Skeletal muscle cell (primary cell): ENCODE measurements around the gene MACROD1.

Experiments used
- DNase-seq: peaks from one replicate; pipeline ENCODE4 v3.0.0-alpha.2; 2010; ENCODE audit warnings: low read depth
- H3K4me3 ChIP-seq: 2 replicates; pipeline ENCODE4 v1.5.1; 2011; ENCODE audit warnings: low read depth, mild to moderate bottlenecking, control low read depth, low read length, moderate library complexity

Gene MACROD1

DNA sequence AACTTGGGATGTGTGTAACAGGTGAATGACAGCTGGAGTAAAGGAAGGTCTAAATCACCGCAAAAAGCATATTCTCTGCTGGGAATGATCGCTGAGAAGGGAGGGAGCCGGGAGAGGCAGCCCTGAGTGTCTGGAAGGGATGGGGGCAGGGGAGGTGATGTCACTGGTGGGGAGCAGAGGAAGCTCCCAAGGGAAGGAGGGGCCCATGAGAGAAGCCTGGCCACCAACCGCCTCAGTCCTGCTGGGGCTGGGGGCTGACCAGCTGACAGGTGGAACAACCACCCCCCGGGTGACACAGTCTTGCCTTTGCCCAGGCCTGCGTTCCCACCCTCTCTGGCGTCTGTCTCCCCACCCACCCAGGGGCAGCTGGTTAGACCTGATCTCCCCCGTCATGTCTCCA is 136.1 kb downstream of the MACROD1 start:
- no peak for DNase-seq
- H3K4me3 ChIP-seq, result no peak overlapping the region

DNA sequence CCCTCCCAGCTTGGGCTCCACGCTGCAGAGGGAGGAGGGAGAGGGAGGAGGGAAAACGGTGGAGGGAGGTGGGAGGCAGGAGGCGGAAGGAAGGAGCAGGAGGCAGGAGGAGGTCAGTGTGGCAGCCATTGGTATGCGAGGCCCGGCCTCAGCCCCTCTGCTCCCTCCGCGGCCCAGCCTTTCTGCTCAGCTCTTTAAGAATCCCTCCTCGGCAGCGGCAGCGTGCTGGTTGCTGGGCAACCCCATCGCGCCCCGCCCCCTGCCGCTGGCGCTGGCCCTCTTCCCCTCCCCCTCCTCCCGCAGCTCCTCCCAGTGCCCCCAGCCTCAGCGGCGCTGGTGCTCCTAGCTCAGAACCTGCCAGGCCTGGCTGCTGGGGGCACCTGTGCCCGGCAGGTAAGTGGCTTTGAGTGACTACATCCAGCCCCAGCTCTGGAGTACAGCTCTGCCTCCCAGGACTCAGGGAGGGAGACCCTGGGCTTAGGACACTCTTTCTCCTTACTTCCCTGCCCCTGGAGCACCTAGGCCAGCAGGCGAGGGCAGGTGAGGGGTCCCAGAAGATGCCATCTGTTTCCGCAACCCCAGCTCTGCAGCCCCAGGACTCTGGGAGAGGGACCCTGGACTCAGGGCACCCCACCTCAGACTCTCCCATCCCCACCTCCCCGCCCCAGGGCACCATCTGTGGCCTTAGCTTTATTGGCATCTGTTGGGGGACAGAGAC is 137.4 kb downstream of the MACROD1 start:
- H3K4me3 ChIP-seq, result no peak overlapping the region
- no peak for DNase-seq

DNA sequence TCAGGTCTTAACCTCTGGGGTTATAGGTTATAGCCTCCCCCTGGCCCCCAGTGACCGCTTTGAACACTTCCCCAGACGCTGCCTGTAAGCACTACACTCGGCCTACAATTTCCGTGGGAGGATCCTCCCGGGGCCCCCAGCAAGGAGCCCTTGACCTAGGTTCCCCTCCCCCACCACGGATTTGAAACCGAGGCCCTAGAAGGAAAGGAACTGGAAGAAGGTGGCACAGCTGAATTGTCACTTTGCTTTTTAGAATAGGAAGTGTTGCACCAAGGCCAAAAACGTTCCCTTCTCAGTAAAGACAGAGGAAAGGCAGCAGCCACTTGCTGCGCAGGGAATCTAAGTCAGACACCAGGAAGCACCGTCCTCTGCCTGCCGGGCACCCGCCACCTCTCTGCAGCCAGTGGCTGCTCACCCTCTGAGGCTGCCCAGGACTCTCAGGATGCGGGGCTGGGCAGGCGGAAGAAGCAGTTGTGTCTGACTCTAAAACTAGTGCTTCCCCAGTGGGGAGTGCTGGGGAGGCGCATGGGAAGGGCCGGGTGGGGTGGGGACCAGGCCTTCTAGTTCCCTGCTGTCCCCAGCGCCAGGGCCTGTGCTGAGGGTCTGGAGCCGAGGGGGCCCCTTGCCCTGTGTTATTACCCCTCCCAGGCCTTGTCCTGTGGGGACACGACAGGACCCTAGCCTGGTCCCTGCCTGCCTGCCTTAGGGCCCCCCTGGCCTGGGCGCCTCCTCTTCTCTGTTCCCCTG is 138.1 kb downstream of the MACROD1 start:
- H3K4me3 ChIP-seq, result no peak overlapping the region
- no peak for DNase-seq

DNA sequence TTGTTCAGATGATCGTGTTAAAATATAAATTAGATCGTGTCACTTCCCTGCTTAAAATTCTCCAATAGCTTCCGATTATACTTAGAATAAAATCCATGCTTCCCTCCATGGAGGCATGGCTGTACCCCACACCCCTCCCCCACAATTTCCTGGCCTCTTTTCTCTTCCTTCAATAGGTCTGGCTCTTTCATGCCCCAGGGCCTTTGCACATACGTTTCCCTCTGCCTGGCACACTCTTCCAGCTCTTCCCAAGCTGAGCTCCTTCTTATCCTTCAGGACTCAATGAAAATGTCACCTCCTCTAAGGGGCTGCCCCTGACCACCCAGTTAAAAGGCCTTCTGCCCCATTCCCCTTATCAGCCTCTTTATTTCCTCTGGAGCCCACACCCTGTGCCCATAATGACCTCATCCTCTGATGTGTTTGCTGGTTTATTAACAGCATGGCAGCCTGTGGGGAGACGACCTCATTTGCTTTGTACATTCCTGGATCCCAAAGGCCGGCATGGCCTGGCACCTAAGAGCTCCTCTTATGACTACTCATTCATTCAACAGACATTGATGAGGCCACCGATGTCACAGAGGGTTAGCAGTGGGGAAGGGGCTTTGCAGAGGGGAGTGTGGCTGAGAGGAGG is 139.2 kb downstream of the MACROD1 start:
- no peak overlapping the region for H3K4me3 ChIP-seq
- DNase-seq, result no peak

DNA sequence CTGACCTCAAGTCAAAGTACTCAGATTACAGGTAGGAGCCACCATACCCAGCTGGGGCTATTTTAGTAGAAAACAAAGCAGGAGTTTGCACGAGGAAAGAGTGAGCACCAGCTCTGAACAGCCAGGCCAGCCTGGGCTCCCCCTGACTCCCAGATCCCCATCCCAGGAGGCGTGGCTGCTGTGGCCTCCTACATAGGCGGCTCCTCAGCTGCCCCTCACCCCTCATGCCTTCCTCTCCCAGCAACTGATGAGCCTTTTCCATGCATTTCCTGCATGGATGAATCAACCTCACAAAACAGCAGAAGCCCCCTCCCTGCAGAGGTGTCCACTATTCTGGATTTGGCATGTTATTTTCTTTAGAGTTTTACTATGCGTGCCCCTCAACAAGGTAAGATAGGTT is 140.7 kb downstream of the MACROD1 start:
- no peak for DNase-seq
- H3K4me3 ChIP-seq, result no peak overlapping the region

DNA sequence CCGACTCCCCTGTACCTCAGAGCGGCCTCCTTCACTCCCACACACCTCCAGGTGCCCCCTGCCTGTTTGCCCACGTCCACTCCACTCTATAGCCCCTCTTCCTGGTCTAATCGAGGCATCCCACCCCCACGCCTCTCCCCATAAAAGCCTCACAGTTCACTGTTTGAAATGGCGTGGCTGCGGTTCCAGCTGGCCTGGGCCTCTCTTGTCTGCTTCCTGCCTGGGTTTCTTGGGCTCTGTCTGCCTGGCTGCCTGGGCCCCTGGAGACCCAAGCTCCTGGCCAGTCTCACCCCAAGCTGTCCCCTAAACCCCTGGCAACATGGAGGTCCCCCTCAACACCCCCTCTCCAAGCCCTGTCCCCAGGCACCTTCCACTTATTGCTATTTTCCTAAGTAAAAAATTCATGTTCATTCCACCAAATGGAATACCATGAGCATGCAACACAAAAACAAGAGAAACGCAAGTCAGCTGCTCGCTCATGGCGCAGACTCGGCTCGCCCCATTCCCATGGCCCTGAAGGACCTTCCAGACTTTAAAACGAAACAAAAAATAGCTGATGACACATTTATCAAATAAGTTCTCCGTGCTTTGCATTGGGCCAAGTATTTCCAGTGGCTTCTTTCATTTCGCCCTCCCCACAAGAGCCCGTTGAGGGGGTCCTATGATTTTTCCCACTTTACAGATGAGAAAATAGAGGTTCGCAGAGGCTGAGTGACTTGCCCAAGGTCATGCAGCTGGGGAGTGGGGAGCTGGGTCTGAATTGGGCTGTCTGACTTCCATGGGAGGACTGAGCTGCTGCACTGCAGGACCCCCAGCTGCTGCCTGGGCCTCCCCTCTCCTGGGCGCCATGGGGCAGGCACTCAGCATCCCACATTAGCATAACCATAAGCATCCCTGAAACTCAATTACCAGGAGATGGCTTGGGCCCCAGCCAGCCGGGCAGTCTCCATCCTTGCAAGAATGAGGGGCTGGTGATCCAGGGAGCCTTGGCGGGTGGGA is 141.9 kb downstream of the MACROD1 start:
- H3K4me3 ChIP-seq, result no peak overlapping the region
- no peak for DNase-seq

DNA sequence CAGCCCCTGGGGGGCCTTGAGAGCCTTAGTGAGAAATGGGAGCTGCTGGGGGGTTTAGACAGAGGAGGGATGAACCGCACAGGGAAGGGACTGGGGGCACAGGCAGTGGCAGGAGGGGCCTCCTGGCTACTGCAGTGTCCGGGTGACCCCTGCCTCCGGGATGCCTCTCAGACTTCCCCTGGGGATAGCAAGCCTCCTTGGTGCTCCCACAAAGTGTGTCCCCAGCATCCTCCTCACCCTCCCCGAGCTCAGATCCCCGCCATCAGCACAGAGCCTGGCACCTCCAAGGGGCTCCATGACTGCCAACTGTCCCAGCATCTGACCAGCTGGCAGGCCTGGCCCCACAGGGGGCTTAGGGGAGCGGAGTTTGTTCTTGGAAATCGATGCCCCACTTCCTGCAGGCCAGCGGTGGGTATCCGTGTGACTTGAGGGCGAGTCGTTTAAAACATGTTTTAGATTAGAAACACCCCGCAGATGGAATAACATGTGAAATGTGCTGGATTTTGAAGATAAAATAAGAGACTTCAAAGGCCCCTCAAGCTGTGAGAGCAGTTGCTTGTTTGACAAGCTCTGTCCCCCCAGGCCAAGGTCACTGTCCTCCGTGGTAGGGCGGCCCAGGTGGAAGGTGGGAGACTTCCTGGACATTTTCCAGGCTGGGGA is 143.7 kb downstream of the MACROD1 start:
- no peak for DNase-seq

DNA sequence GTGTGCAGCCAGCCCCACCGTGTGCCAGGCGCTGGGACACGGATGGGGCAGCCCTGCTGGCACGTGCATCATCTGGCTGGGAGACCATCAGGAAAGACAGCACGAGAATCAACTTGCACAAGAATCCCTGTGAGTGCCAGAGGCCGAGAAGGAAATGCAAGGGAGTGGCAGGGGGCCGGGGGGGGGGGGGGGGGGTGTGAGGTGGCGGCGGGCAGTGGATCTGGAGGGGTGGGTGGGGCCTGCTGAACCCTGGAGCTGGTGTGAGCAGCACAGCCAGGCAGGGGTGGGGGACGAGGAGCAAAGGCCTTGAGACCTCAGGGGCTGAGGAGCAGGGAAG is 144.2 kb downstream of the MACROD1 start:
- DNase-seq, result no peak
- no peak overlapping the region for H3K4me3 ChIP-seq

More for the DNA sequence above, 143.7 kb downstream of the MACROD1 start:
- no peak overlapping the region for H3K4me3 ChIP-seq

DNA sequence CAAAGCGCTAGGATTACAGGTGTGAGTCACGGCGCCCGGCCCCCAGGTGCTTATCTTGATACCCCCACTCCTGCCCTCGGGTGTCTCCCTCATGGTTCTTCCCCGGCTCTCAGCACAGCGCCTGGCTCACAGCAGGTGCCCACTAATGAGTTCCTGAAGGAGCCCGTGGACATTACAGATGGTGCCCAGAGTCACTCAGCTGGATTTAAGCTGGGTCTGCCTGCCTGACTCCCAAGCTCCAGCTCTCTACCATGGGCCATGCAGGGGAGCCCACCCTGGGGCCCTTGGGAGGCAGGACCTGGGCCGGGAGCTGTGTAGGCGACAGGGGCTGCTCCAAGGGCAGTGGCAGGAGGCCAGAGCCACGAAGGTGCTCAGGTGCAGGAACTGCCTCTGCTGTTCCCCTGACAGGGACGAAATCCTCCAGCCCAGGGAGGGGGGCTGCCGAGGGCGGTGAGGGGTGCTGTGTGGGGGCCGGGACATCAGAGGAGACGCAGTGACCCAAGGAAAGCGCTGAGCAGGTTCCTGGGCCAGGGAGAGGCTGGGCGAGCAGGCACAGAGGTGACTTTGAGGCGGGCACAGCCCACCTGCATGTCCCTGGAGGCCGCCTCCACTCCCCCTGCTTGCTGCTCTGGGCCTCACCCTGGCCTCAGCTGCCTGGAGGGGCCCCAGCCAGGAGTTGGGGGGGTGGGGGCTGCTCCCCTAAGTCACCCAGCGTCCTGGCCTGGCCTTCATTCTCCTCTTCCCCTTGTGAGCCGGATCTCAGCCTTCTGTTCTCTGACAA is 144.7 kb downstream of the MACROD1 start:
- no peak for DNase-seq
- H3K4me3 ChIP-seq, result no peak overlapping the region

DNA sequence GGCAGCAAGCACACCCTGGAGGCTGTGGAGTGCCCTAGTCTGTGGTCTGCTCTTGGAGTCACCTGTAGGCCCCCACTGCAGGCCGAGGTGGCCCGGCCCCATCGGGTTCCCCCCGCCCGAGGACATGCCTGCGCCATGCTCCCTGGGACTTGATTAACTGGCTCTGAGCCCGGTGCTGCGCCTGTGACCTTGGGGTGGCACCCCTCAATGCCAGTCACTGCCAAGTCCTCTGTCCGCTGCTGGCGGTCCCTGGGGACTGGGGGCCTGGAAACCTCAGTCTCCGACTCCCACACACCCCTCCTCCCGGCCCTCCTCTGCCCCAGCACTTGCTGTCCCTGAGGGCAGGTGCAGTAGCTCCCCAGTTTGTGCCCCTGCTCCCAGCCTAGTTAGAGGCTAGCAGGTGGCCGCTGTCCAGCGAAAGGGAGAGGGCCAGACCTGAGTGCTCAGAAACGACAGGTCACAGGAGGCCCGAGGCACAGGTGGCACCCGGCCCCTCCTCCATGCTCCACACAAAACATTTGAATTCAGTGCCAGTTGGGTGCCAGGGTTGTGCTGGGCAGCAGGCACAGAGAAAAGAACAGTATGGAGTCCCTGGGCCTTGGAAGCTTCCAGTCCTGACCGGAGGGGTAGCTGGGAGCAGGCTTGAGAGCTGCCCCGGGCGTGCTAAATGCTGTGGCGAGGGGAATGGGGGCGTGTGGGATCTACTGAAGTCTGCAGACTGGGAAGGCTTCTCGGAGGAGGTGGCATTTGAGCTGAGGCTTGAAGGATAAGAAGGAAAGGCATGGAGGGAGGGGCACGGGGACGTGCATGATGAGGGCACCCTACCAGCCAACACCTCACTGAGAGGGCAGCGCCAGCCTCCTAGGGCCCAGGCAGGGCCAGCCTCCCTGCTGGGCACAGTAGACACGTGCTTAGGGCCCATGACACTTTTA is 146.5 kb downstream of the MACROD1 start:
- no peak overlapping the region for H3K4me3 ChIP-seq
- DNase-seq, result no peak

DNA sequence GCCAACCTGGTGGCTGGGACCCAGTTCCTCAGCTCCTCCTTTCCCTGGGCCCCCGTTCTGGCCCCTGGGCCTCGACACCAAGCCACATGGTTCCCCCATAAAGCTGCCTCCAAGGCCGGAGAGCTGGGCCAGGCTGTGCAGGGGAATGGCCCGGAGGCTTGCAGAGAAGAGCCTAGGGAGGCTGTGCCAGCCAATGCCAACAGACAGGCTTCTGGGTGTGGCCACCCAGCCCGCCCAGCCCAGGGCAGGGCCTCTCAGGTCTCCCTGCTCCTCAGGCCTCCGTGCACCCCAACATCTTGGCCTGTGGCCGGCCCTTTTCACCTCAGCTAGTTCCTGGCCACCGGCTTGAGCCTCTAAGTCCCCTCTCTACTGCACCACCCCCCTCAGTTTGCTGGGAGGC is 147.6 kb downstream of the MACROD1 start:
- H3K4me3 ChIP-seq, result no peak overlapping the region

DNA sequence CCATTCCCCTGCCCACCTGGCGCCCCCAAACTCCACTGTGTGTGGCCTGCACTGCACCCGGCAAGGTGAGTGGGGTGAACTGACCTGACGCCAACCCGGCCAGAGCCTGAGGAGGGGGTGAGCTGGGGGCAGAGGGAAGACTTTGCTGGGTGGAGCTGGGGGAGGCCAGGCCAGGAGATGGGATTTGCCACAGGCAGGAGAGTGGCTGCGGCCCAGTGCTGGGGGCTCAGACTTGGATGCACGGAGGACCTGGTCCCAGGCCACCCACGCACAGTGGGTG is 148.0 kb downstream of the MACROD1 start:
- H3K4me3 ChIP-seq, result no peak overlapping the region
- no peak for DNase-seq

More for the DNA sequence above, 147.6 kb downstream of the MACROD1 start:
- DNase-seq, result no peak

DNA sequence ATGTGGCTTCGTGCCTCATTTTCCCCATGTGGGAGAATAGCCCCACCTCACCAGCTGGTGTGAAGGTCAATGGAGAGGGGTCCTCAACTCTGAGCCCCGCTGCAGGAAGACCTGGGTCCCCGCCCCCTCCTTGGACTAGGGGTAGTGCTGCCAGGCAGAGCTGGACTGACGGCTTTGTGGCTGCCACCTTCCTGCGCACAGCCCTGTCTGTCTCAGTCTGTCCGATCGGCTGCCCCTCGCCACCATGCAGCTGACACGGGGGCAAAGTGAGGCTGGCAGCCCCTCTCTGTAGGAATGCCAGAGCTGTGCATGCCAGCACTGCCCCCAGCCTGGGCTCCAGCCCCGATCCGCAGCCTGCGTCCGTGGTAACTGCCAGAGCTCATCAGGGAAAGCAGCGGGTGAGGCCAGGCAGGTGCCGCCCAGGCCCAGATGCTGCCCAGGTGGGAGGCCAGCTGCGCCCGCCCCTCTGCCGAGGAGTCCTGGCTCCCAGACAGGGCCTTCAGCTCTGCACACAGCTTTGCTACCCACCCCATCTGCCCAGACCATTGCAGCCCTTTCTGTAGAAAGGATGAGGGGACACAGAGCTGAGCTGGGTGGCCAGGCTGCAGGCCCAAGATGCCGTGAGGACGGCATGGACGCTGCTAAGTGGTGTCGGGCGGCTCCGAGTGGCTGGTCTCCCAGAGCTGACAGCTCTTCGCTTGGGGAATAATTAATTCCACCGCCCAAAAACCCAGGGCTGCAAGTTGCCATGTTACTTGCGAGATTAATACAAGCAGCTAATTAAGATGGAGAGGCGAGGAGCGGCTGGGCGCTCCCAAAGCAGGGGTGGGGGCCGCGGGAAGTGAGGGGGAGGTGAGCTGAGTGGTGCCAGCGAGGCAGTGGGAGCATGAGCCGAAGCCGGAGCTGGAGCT is 149.7 kb downstream of the MACROD1 start:
- DNase-seq, result no peak
- H3K4me3 ChIP-seq, result no peak overlapping the region

DNA sequence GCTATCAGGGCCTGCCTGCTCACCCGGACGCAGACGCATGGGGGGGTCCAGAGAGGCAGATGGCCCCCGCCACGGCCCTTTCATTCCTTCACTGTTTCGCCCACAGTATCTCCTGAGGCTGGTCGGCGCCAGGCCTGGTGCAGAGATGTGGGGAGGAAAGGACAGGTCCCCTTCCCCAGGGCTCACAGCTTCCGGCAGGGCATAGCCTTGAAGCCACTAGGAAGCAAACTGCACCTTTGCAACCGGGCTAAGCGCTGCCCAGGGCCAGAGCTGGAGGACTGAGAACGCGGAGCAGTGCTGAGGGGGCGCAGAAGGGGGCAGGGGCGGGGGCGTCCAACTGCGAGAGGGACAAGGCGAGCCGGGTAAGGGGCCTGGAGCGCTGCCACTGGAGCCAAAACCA is 150.4 kb downstream of the MACROD1 start:
- no peak for DNase-seq
- H3K4me3 ChIP-seq, result no peak overlapping the region

DNA sequence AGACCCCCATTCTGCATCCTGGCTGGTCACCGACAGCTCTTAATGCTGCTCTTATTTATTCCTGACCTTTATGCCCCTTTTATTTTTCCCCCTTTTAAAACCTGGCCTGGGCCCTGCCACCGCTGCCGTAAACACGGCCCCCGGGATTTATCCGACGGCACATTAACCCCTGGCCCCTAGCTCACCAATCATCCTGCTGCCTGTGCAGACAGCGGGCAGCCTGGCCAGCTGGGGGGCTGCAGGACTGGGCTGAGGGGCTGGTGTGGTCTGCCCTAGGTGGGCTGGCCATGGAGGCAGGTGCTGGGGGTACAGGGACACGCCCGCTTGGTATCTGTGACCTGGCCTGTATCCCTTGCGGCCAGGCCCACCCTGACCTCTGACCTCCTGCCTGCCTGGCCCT is 151.6 kb downstream of the MACROD1 start:
- no peak overlapping the region for H3K4me3 ChIP-seq
- DNase-seq, result no peak

DNA sequence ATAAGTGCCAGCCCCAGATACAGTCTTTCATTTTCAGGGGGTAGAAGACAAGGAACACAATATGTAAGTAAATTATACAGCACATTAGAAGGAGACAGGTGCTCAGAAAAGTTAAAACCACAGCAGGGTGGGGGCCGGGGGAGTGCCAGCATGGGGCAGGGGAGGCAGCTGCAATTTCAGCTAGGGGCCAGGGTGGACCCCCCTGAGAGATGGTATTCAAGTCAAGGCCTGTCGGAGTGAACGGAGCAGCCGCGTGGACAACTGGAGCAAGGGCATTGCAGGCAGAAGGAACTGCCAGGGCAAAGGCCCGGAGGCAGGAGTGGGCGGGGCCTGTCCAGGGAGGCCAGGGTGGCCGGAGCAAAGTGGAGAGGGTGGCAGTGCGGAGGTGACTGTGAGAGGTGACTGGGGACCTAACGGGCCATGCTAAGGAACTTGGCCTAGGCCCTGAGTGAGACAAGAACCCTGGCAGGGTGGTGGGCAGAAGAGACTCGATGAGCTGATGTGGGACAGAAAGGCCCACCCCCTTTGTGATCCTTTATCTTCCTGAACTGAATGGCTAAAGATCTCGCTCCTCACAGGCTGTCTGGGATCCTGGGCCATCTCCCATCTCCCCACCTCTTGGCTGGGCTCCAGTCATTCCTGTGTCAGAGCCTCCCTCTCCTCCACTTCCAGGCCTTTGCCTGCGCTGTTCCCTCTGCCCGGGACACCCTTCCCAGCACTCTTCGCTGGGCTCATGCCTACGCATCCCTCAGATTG is 152.6 kb downstream of the MACROD1 start:
- no peak overlapping the region for H3K4me3 ChIP-seq
- DNase-seq, result no peak
